HepG2 (cell line): ENCODE measurements around the gene ITGB8. TPM values are rescaled to one million over a fixed set of nuclear protein-coding genes. Genes with fewer than 3 reads are reported as not detected.

ENCODE experiments used
- ATAC-seq: fragments of 200-7000 bp; cut with Tn5 transposase; 3 replicates; pipeline ENCODE4 v1.9.1; 2020; ENCODE audit warnings: mild to moderate bottlenecking, moderate library complexity
- BruUV-seq: library from RNA; stranded (reverse); fragments of 400-500 nt; replicated peaks from 2 replicates; lab custom pipeline; 2021; lab: Mats Ljungman, UMichigan
- CTCF ChIA-PET: fragments of 300-600 bp; formaldehyde crosslinking; extraction: SDS; loops from one replicate; lab custom pipeline; 2021; ENCODE audit warnings: low total read pairs, inconsistent platforms, low intra/inter-chr PET ratio; lab: Yijun Ruan, JAX
- POLR2A ChIA-PET: fragments of 350-600 bp; sonication (Branson Sonifier 250); formaldehyde crosslinking; loops from one replicate; lab custom pipeline; 2020; ENCODE audit warnings: antibody characterized with exemption, inconsistent platforms; lab: Yijun Ruan, JAX
- DNase-seq: peaks from one replicate; pipeline ENCODE4 v3.0.0-alpha.2; 2015; ENCODE audit warnings: low spot score
- FAIRE-seq: peaks from 3 replicates; lab custom pipeline; 2011; peaks lifted over from hg19 to GRCh38; lab: Jason Lieb, UNC
- H2AFZ ChIP-seq: one replicate; pipeline ENCODE4 v1.6.1; 2011; ENCODE audit warnings: low read length, inconsistent platforms
- H3K27ac ChIP-seq: fragments of 300-600 bp; 3 replicates; pipeline ENCODE4 v1.8.0; 2011; ENCODE audit warnings: mixed run types, mild to moderate bottlenecking, mixed read lengths, low read length, inconsistent platforms; ENCODE audit not compliant: insufficient read depth; ENCODE audit errors: extremely low read length
- H3K27me3 ChIP-seq, 2 experiments: fragments of 200-600 bp in 1 of 2; 2 replicates in 1 of 2; 3 replicates in 1 of 2; pipeline versions ENCODE4 v1.6.0 to v1.8.0; 2011; ENCODE audit warnings: low read length in 2 of 2, mild to moderate bottlenecking in 2 of 2, moderate library complexity in 2 of 2, inconsistent platforms in 1 of 2; ENCODE audit not compliant: insufficient read depth in 2 of 2, control insufficient read depth in 1 of 2
- H3K36me3 ChIP-seq, 2 experiments: fragments of 200-600 bp in 1 of 2; replicated peaks in 1 of 2; 2 replicates in 1 of 2; 3 replicates in 1 of 2; pipeline versions ENCODE4 v1.5.1 to v1.8.0; 2011; ENCODE audit warnings: low read length in 2 of 2, inconsistent platforms in 1 of 2; ENCODE audit not compliant: insufficient read depth in 2 of 2, control insufficient read depth in 1 of 2
- H3K4me1 ChIP-seq: 2 replicates; pipeline ENCODE4 v1.5.1; 2012; ENCODE audit warnings: low read length, inconsistent platforms; ENCODE audit not compliant: insufficient read depth
- H3K4me2 ChIP-seq: 2 replicates; pipeline ENCODE4 v1.6.0; 2011; ENCODE audit warnings: low read depth, low read length, inconsistent platforms
- H3K4me3 ChIP-seq, 3 experiments: fragments of 200-600 bp in 1 of 3; sonication (generic), shearing (Covaris generic) in 1 of 3; replicated peaks in 1 of 3; 2 replicates each; pipeline ENCODE4 v1.5.1; 2011 to 2016; ENCODE audit warnings: low read length in 3 of 3, inconsistent platforms in 2 of 3, low read depth in 2 of 3, mild to moderate bottlenecking in 2 of 3, control low read depth in 1 of 3, mixed read lengths in 1 of 3; ENCODE audit not compliant: insufficient read depth in 1 of 3
- H3K79me2 ChIP-seq: one replicate; pipeline ENCODE4 v1.6.1; 2011; ENCODE audit warnings: low read length, inconsistent platforms; ENCODE audit not compliant: insufficient read depth
- H3K9ac ChIP-seq: 2 replicates; pipeline ENCODE4 v1.6.0; 2011; ENCODE audit warnings: mild to moderate bottlenecking, low read depth, low read length, inconsistent platforms; ENCODE audit not compliant: insufficient read depth
- H3K9me3 ChIP-seq: 2 replicates; pipeline ENCODE4 v1.5.1; 2012; ENCODE audit warnings: mild to moderate bottlenecking, low read length
- H4K20me1 ChIP-seq: 2 replicates; pipeline ENCODE4 v1.6.0; 2011; ENCODE audit warnings: inconsistent platforms, mild to moderate bottlenecking, low read length, moderate library complexity; ENCODE audit not compliant: insufficient read depth
- YY1 ChIP-seq: IDR thresholded peaks from 2 replicates; pipeline ENCODE4 v1.6.1; 2011; ENCODE audit warnings: low read length, low read depth, moderate library complexity, mild to moderate bottlenecking; ENCODE audit not compliant: insufficient read depth, insufficient replicate concordance
- ZNF263 ChIP-seq: sonication (generic); formaldehyde crosslinking; IDR thresholded peaks from 2 replicates; pipeline ENCODE4 v1.4.0; 2020; ENCODE audit warnings: missing genetic modification reagents
- ZNF850 ChIP-seq: sonication (generic); formaldehyde crosslinking; conservative IDR thresholded peaks from 2 replicates; pipeline ENCODE4 v1.9.0; 2021; ENCODE audit warnings: mild to moderate bottlenecking, missing genetic modification reagents
- WGBS: methylation state at CpG from one replicate; pipeline ENCODE4 v1.1.6; 2017; ENCODE audit warnings: low lambda C conversion rate; 5-methylcytosine and 5-hydroxymethylcytosine counted together
- in situ Hi-C: cut with HindIII; loops from 2 replicates; pipeline ENCODE4 v1.10.0; 2017; ENCODE audit warnings: low pct_unique_long_range_greater_than_20kb; ENCODE audit not compliant: extremely low pct_ligation_motif_present
- intact Hi-C: fragments of 100-400 bp; cut with micrococcal nuclease; formaldehyde crosslinking; loops from one replicate; pipeline ENCODE4 v1.10.0; 2022; ENCODE audit not compliant: unreplicated experiment
- polyA plus RNA-seq, 8 experiments: library from polyadenylated mRNA; depleted of rRNA in 3 of 8; stranded (reverse) in 7 of 8; unstranded in 1 of 8; fragments of >200 nt; fragmentation: Illumina TruSeq in 4 of 8; extraction: Trizol in 4 of 8; gene quantifications; 2 replicates each; pipeline versions ENCODE4 v1.2.1 to v1.2.3, GENCODE V29; 2011 to 2016; ENCODE audit warnings: low read depth in 4 of 8, missing spikeins in 1 of 8, mixed read lengths in 1 of 8; ENCODE audit not compliant: insufficient read depth in 1 of 8
- total RNA-seq, 5 experiments: library from RNA; depleted of rRNA; stranded (reverse); fragments of >200 nt; fragmentation: Illumina TruSeq; extraction: Trizol; gene quantifications; 2 replicates each; pipeline ENCODE4 v1.2.3, GENCODE V29; 2016; ENCODE audit warnings: low read depth in 1 of 5
- TF ChIP-seq, protein P1 (sequence below), 2 experiments: IDR thresholded peaks; 2 replicates each; pipeline ENCODE4 v1.6.1; 2011 to 2012; ENCODE audit warnings: low read length in 2 of 2, borderline replicate concordance in 1 of 2, low read depth in 1 of 2, mild to moderate bottlenecking in 1 of 2, moderate library complexity in 1 of 2

Gene ITGB8
- total and polyA plus RNA-seq, 2 of the 13 experiments (the other 11 are each of a cell fraction or from before 2014, with no cell fraction given): 0.01 TPM; not detected in 1

- H4K20me1 ChIP-seq: no peaks in the 10 kb centered on the region
- no peak overlapping the region for H3K27ac ChIP-seq
- intact Hi-C loops: loop anchor here (10.0 kb wide), 1 partner anchor 57 kb away; no protein-coding TSS in a partner anchor
- POLR2A ChIA-PET: no interaction called here
- WGBS: 2% methylated on average over 2 of the region's 2 CpGs
- in situ Hi-C loops: no loop called here
- no peak overlapping the region for H3K4me2 ChIP-seq
- no peak for TF ChIP-seq ZNF850 (CRISPR knock-in tag)
- TF ChIP-seq, protein P1, sequence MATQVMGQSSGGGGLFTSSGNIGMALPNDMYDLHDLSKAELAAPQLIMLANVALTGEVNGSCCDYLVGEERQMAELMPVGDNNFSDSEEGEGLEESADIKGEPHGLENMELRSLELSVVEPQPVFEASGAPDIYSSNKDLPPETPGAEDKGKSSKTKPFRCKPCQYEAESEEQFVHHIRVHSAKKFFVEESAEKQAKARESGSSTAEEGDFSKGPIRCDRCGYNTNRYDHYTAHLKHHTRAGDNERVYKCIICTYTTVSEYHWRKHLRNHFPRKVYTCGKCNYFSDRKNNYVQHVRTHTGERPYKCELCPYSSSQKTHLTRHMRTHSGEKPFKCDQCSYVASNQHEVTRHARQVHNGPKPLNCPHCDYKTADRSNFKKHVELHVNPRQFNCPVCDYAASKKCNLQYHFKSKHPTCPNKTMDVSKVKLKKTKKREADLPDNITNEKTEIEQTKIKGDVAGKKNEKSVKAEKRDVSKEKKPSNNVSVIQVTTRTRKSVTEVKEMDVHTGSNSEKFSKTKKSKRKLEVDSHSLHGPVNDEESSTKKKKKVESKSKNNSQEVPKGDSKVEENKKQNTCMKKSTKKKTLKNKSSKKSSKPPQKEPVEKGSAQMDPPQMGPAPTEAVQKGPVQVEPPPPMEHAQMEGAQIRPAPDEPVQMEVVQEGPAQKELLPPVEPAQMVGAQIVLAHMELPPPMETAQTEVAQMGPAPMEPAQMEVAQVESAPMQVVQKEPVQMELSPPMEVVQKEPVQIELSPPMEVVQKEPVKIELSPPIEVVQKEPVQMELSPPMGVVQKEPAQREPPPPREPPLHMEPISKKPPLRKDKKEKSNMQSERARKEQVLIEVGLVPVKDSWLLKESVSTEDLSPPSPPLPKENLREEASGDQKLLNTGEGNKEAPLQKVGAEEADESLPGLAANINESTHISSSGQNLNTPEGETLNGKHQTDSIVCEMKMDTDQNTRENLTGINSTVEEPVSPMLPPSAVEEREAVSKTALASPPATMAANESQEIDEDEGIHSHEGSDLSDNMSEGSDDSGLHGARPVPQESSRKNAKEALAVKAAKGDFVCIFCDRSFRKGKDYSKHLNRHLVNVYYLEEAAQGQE (IDR thresholded peaks at IDR 0.05; ENCODE audit: borderline replicate concordance in 1 of 2, low read depth in 1 of 2, low read length in 2 of 2): peak in 1 of 2 experiments; percentile 77; a peak in 3 of 4 replicates
- H3K4me3 ChIP-seq: no peak overlapping the region
- H3K79me2 ChIP-seq: no peaks in the 10 kb centered on the region
- CTCF ChIA-PET: no interaction called here
- no peaks in the 10 kb centered on the region for H3K36me3 ChIP-seq
- H3K4me1 ChIP-seq: no peaks in the 10 kb centered on the region
- H3K9me3 ChIP-seq: no peaks in the 10 kb centered on the region
- no TSS peak for BruUV-seq
- no peak for ATAC-seq
- DNase-seq: no peak
- H2AFZ ChIP-seq: no peak overlapping the region
- H3K27me3 ChIP-seq: no peaks in the 10 kb centered on the region
- no peak for FAIRE-seq
- H3K9ac ChIP-seq: no peak overlapping the region
Observed at GRCh38 chr7:20348125-20348807, 17.6 kb downstream of the ITGB8 start.

- no peaks in the 10 kb centered on the region for H3K4me1 ChIP-seq
- TF ChIP-seq ZNF263 (CRISPR knock-in tag): no peak
- no peak for TF ChIP-seq YY1
- TF ChIP-seq, all 625 proteins: peak for 0
- WGBS: 25% methylated on average over 4 of the region's 4 CpGs
- CTCF ChIA-PET: no interaction called here
- no peak overlapping the region for H3K27ac ChIP-seq
- no peaks in the 10 kb centered on the region for H3K36me3 ChIP-seq
- no peaks in the 10 kb centered on the region for H3K9me3 ChIP-seq
- no peak for ATAC-seq
- no TSS peak for BruUV-seq
- no peak overlapping the region for H3K4me2 ChIP-seq
- DNase-seq: no peak
- POLR2A ChIA-PET: no interaction called here
- in situ Hi-C loops: no loop called here
- no peaks in the 10 kb centered on the region for H4K20me1 ChIP-seq
- H3K4me3 ChIP-seq: no peak overlapping the region
- no peak for FAIRE-seq
- intact Hi-C loops: no loop called here
- H3K79me2 ChIP-seq: no peaks in the 10 kb centered on the region
- no peaks in the 10 kb centered on the region for H3K27me3 ChIP-seq
- no peak overlapping the region for H3K9ac ChIP-seq
- no peak overlapping the region for H2AFZ ChIP-seq
Observed at GRCh38 chr7:20350518-20350951, 19.8 kb downstream of the ITGB8 start.
